DOHH2 (cell line): ENCODE measurements around the gene SPIN3.

Experiments used
- H3F3A ChIP-seq: fragments of 200-600 bp; sonication (generic), shearing (Covaris generic); 2 replicates; pipeline ENCODE4 v1.6.0; 2016; ENCODE audit warnings: antibody characterized with exemption, mild to moderate bottlenecking; ENCODE audit not compliant: control insufficient read depth, insufficient read depth
- H3K27ac ChIP-seq: fragments of 200-600 bp; sonication (generic); 2 replicates; pipeline ENCODE4 v1.5.1; 2014; ENCODE audit warnings: low read depth, mild to moderate bottlenecking, low read length, moderate library complexity
- H3K27me3 ChIP-seq: fragments of 200-600 bp; sonication (generic); 2 replicates; pipeline ENCODE4 v1.6.1; 2014; ENCODE audit warnings: mild to moderate bottlenecking, low read length, mixed read lengths; ENCODE audit not compliant: control insufficient read depth
- H3K36me3 ChIP-seq: fragments of 200-600 bp; sonication (generic); 2 replicates; pipeline ENCODE4 v1.6.1; 2014; ENCODE audit warnings: mild to moderate bottlenecking, low read length, moderate library complexity, mixed read lengths; ENCODE audit not compliant: control insufficient read depth
- H3K4me1 ChIP-seq: fragments of 200-600 bp; sonication (generic); 2 replicates; pipeline ENCODE4 v1.6.1; 2014; ENCODE audit warnings: mild to moderate bottlenecking, low read length, mixed read lengths; ENCODE audit not compliant: control insufficient read depth
- H3K4me2 ChIP-seq: fragments of 200-600 bp; sonication (generic); 2 replicates; pipeline ENCODE4 v1.6.0; 2014; ENCODE audit warnings: mild to moderate bottlenecking, low read length, moderate library complexity
- H3K4me3 ChIP-seq: fragments of 200-600 bp; sonication (generic); 2 replicates; pipeline ENCODE4 v1.5.1; 2014; ENCODE audit warnings: mild to moderate bottlenecking, low read length, mixed read lengths
- H3K79me2 ChIP-seq: fragments of 200-600 bp; sonication (generic); 2 replicates; pipeline ENCODE4 v1.6.1; 2014; ENCODE audit warnings: mild to moderate bottlenecking, low read length, mixed read lengths; ENCODE audit not compliant: control insufficient read depth
- H3K9me2 ChIP-seq: fragments of 200-600 bp; sonication (generic); replicated peaks from 2 replicates; pipeline ENCODE4 v1.6.1; 2014; ENCODE audit warnings: mild to moderate bottlenecking, low read length, mixed read lengths; ENCODE audit not compliant: control insufficient read depth
- H3K9me3 ChIP-seq: fragments of 200-600 bp; sonication (generic); 2 replicates; pipeline ENCODE4 v1.6.1; 2014; ENCODE audit warnings: antibody characterized with exemption, low read length, mixed read lengths; ENCODE audit not compliant: control insufficient read depth, insufficient read depth
- H4K20me1 ChIP-seq: fragments of 200-600 bp; sonication (generic); 2 replicates; pipeline ENCODE4 v1.6.0; 2014; ENCODE audit warnings: low read depth, mild to moderate bottlenecking, antibody characterized with exemption, low read length, moderate library complexity; ENCODE audit not compliant: control insufficient read depth, insufficient read depth
- EZH2phosphoT487 ChIP-seq: fragments of 200-600 bp; sonication (generic); IDR thresholded peaks from 2 replicates; pipeline ENCODE4 v1.6.1; 2017; ENCODE audit warnings: borderline replicate concordance, mild to moderate bottlenecking, antibody characterized with exemption, low read length, moderate library complexity, mixed read lengths
- TF ChIP-seq, protein P1 (sequence below): fragments of 200-600 bp; sonication (generic); IDR thresholded peaks from one replicate; pipeline ENCODE4 v1.5.1; 2014; ENCODE audit warnings: antibody characterized with exemption, mild to moderate bottlenecking, low read depth, low read length; ENCODE audit not compliant: poor library complexity, severe bottlenecking

The SPIN3 gene

DNA sequence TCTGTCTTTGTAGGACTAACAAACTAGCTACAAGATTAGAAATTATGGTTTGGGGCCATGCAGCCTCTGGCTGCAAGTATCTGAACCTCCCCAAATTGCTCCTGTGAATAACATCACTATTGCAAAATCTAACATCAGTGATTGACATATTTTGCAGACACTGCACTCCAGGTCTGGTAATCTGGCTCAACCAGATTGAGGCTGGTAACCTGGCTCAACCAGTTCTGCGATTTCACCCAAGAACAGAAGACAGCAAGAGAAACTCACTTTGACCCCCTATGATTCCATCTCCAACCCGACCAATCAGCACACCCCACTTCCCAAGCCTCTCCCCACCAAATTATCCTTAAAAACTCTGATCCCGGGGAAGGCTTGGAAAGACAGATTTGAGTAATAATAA is 20.9 kb downstream of the SPIN3 start:
- Histone ChIP-seq H3K4me3 (no peak overlapping the region), H3K27me3 (no peaks in the 10 kb centered on the region), H3K9me3 (no peaks in the 10 kb centered on the region), H3K9me2 (no peaks in the 10 kb centered on the region), H3K36me3 (no peaks in the 10 kb centered on the region), H3K4me1 (no peaks in the 10 kb centered on the region), H3K4me2 (no peak overlapping the region), H4K20me1 (no peaks in the 10 kb centered on the region), H3K79me2 (no peaks in the 10 kb centered on the region), H3K27ac (no peak overlapping the region), H3F3A (no peaks in the 10 kb centered on the region)
- TF ChIP-seq EZH2phosphoT487, result no peak
- TF ChIP-seq, protein P1, sequence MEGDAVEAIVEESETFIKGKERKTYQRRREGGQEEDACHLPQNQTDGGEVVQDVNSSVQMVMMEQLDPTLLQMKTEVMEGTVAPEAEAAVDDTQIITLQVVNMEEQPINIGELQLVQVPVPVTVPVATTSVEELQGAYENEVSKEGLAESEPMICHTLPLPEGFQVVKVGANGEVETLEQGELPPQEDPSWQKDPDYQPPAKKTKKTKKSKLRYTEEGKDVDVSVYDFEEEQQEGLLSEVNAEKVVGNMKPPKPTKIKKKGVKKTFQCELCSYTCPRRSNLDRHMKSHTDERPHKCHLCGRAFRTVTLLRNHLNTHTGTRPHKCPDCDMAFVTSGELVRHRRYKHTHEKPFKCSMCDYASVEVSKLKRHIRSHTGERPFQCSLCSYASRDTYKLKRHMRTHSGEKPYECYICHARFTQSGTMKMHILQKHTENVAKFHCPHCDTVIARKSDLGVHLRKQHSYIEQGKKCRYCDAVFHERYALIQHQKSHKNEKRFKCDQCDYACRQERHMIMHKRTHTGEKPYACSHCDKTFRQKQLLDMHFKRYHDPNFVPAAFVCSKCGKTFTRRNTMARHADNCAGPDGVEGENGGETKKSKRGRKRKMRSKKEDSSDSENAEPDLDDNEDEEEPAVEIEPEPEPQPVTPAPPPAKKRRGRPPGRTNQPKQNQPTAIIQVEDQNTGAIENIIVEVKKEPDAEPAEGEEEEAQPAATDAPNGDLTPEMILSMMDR, result no peak

DNA sequence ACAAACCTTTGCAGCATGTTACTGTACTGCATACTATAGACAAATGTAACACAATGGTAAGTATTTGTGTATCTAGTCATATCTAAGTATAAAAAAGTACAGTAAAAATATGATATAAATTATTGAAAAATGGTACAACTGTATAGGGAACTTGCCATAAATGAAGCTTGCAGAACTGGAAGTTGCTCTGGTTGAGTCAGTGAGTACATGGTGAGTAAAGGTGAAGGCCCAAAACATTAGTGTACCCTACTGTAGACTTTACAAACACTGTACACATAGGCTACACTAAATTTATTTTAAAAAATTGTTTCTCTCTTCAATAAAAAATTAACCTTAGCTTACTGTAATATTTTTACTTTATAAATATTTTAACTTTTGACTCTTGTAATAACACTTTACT is 25.8 kb downstream of the SPIN3 start:
- Histone ChIP-seq H3K9me3 (no peaks in the 10 kb centered on the region), H3K27me3 (no peaks in the 10 kb centered on the region), H3F3A (no peaks in the 10 kb centered on the region), H4K20me1 (no peaks in the 10 kb centered on the region), H3K79me2 (no peaks in the 10 kb centered on the region), H3K4me2 (no peak overlapping the region), H3K36me3 (no peaks in the 10 kb centered on the region), H3K27ac (no peak overlapping the region), H3K4me1 (no peaks in the 10 kb centered on the region), H3K4me3 (no peak overlapping the region), H3K9me2 (no peaks in the 10 kb centered on the region)
- TF ChIP-seq EZH2phosphoT487, result no peak
- TF ChIP-seq, protein P1, result no peak

DNA sequence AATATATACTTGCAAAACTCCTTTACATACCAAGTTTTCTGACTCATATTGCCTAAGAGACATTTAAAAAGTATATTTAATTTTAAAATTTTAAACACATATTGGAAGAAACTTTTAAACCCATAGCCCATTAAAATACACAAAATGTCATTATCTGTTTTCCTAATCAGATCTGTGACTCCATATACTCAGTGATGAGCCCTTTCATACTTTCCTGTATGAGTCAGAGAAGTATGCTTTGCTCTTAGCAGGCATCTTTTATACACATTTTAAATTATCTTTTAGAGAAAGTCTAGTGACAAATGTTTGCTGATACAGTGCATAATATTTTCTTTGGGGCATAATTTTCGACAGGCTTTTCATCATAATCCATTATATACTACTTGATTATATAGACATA is 26.4 kb downstream of the SPIN3 start:
- H4K20me1 ChIP-seq, result no peaks in the 10 kb centered on the region
- no peak overlapping the region for H3K4me3 ChIP-seq
- no peaks in the 10 kb centered on the region for H3K27me3 ChIP-seq
- H3K79me2 ChIP-seq, result no peaks in the 10 kb centered on the region
- no peak overlapping the region for H3K4me2 ChIP-seq
- no peak overlapping the region for H3K27ac ChIP-seq
- H3F3A ChIP-seq, result no peaks in the 10 kb centered on the region
- H3K36me3 ChIP-seq, result no peaks in the 10 kb centered on the region
- H3K9me3 ChIP-seq, result no peaks in the 10 kb centered on the region
- no peak for TF ChIP-seq EZH2phosphoT487
- TF ChIP-seq, protein P1, result no peak
- H3K4me1 ChIP-seq, result no peaks in the 10 kb centered on the region
- no peaks in the 10 kb centered on the region for H3K9me2 ChIP-seq

DNA sequence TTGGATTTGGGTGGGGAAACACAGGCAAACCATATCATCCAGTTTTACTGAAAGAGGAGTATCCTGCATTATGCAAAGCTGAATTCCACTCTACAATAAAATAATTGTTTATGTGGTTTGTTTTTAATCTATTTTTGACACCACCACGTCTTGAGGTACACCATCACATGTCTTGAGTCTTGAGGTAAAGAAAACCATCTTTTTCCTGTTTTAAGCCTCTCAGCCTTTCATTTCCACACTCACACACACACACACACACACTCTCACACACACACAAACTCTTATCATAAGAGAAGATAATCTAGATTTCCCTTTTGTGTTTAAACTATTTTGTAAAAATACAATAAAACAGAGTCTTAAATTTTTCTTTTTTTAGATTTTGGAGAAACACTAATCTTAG is 32.0 kb downstream of the SPIN3 start:
- Histone ChIP-seq H4K20me1 (no peaks in the 10 kb centered on the region), H3K36me3 (no peaks in the 10 kb centered on the region), H3K27me3 (no peaks in the 10 kb centered on the region), H3K4me3 (no peak overlapping the region), H3K27ac (no peak overlapping the region), H3K9me2 (no peaks in the 10 kb centered on the region), H3K9me3 (no peaks in the 10 kb centered on the region), H3K4me1 (no peaks in the 10 kb centered on the region), H3F3A (no peaks in the 10 kb centered on the region), H3K79me2 (no peaks in the 10 kb centered on the region), H3K4me2 (no peak overlapping the region)
- TF ChIP-seq EZH2phosphoT487, result no peak
- TF ChIP-seq, protein P1, result no peak
